Ectodermal cell (in vitro differentiated cells): Measurements from ENCODE around the gene TBX18.

Source experiments
- H3K27ac ChIP-seq: 2 replicates; pipeline ENCODE4 v1.7.0; 2013; ENCODE audit warnings: mild to moderate bottlenecking, low read depth, low read length; ENCODE audit not compliant: insufficient read depth, poor library complexity, severe bottlenecking
- H3K27me3 ChIP-seq: 2 replicates; pipeline ENCODE4 v1.7.0; 2013; ENCODE audit warnings: mild to moderate bottlenecking, low read length; ENCODE audit not compliant: insufficient read depth, control insufficient read depth, poor library complexity, severe bottlenecking
- H3K36me3 ChIP-seq: one replicate; pipeline ENCODE4 v1.7.0; 2013; ENCODE audit warnings: low read length; ENCODE audit not compliant: control insufficient read depth, insufficient read depth
- H3K4me1 ChIP-seq: one replicate; pipeline ENCODE4 v1.7.0; 2013; ENCODE audit warnings: low read length; ENCODE audit not compliant: control insufficient read depth, insufficient read depth
- H3K4me3 ChIP-seq: 2 replicates; pipeline ENCODE4 v1.7.0; 2013; ENCODE audit warnings: low read depth, low read length, control low read depth; ENCODE audit not compliant: insufficient read depth
- H3K9me3 ChIP-seq: 2 replicates; pipeline ENCODE4 v1.7.0; 2013; ENCODE audit warnings: mild to moderate bottlenecking, low read length, moderate library complexity; ENCODE audit not compliant: control insufficient read depth
- WGBS, 2 experiments: methylation state at CpG; one replicate each; pipeline ENCODE4 v1.1.7; 2013; ENCODE audit warnings: missing lambda C conversion rate in 2 of 2; 5-methylcytosine and 5-hydroxymethylcytosine counted together

TBX18 gene

GRCh38 chr6:84653027-84653551 is 111.3 kb downstream of the TBX18 start:
- no peaks in the 10 kb centered on the region for H3K27me3 ChIP-seq
- no peaks in the 10 kb centered on the region for H3K4me1 ChIP-seq
- H3K9me3 ChIP-seq, result no peaks in the 10 kb centered on the region
- WGBS, 2 experiments, result 85 to 97% methylated on average over 3 of the region's 3 CpGs
- H3K36me3 ChIP-seq, result no peaks in the 10 kb centered on the region
- H3K27ac ChIP-seq, result no peak overlapping the region
- no peak overlapping the region for H3K4me3 ChIP-seq

GRCh38 chr6:84652356-84653026 is 111.9 kb downstream of the TBX18 start:
- Histone ChIP-seq H3K9me3 (no peaks in the 10 kb centered on the region), H3K27ac (no peak overlapping the region)
- WGBS, 2 experiments, result 88 to 92% methylated on average over 3 of the region's 3 CpGs

GRCh38 chr6:84651583-84651982 is 112.8 kb downstream of the TBX18 start:
- no peaks in the 10 kb centered on the region for H3K9me3 ChIP-seq
- H3K27ac ChIP-seq, result no peak overlapping the region
- H3K4me3 ChIP-seq, result no peak overlapping the region
- H3K36me3 ChIP-seq, result no peaks in the 10 kb centered on the region
- H3K4me1 ChIP-seq, result no peaks in the 10 kb centered on the region
- 100% methylated on average over 1 of the region's 1 CpG; no CpG with 5 or more reads in 1 of the 2 experiments for WGBS, 2 experiments
- H3K27me3 ChIP-seq, result no peaks in the 10 kb centered on the region

More at GRCh38 chr6:84652356-84653026, 111.9 kb downstream of the TBX18 start:
- Histone ChIP-seq H3K27me3 (no peaks in the 10 kb centered on the region), H3K36me3 (no peaks in the 10 kb centered on the region), H3K4me3 (no peak overlapping the region), H3K4me1 (no peaks in the 10 kb centered on the region)

GRCh38 chr6:84648444-84648843 is 116.0 kb downstream of the TBX18 start:
- H3K4me1 ChIP-seq, result no peaks in the 10 kb centered on the region
- no peak overlapping the region for H3K4me3 ChIP-seq
- H3K9me3 ChIP-seq, result no peaks in the 10 kb centered on the region
- H3K27me3 ChIP-seq, result no peaks in the 10 kb centered on the region
- H3K36me3 ChIP-seq, result no peaks in the 10 kb centered on the region
- H3K27ac ChIP-seq, result no peak overlapping the region

GRCh38 chr6:84645563-84646266 is 118.7 kb downstream of the TBX18 start:
- no peaks in the 10 kb centered on the region for H3K36me3 ChIP-seq
- 89 to 92% methylated on average over 3 to 4 of the region's 4 CpGs for WGBS, 2 experiments
- H3K27me3 ChIP-seq, result no peaks in the 10 kb centered on the region
- H3K9me3 ChIP-seq, result no peaks in the 10 kb centered on the region
- H3K4me3 ChIP-seq, result no peak overlapping the region
- no peaks in the 10 kb centered on the region for H3K4me1 ChIP-seq
- H3K27ac ChIP-seq, result no peak overlapping the region

- no peak overlapping the region for H3K4me3 ChIP-seq
- no peak overlapping the region for H3K27ac ChIP-seq
These were observed 119.4 kb downstream of the TBX18 start for GRCh38 chr6:84645000-84645399.

GRCh38 chr6:84643778-84644177 is 120.6 kb downstream of the TBX18 start:
- Histone ChIP-seq H3K4me1 (no peaks in the 10 kb centered on the region), H3K27ac (no peak overlapping the region), H3K4me3 (no peak overlapping the region), H3K9me3 (no peaks in the 10 kb centered on the region), H3K27me3 (no peaks in the 10 kb centered on the region), H3K36me3 (no peaks in the 10 kb centered on the region)
- 90 to 94% methylated on average over 3 of the region's 3 CpGs for WGBS, 2 experiments

More at GRCh38 chr6:84645000-84645399, 119.4 kb downstream of the TBX18 start:
- no peaks in the 10 kb centered on the region for H3K27me3 ChIP-seq
- no peaks in the 10 kb centered on the region for H3K36me3 ChIP-seq
- no peaks in the 10 kb centered on the region for H3K9me3 ChIP-seq
- no peaks in the 10 kb centered on the region for H3K4me1 ChIP-seq

- WGBS, 2 experiments, result 86 to 92% methylated on average over 4 of the region's 4 CpGs
- Histone ChIP-seq H3K36me3 (no peaks in the 10 kb centered on the region), H3K27me3 (no peaks in the 10 kb centered on the region), H3K4me1 (no peaks in the 10 kb centered on the region), H3K9me3 (no peaks in the 10 kb centered on the region), H3K4me3 (no peak overlapping the region), H3K27ac (no peak overlapping the region)
These were observed 123.3 kb downstream of the TBX18 start for GRCh38 chr6:84641076-84641475.

GRCh38 chr6:84639396-84639795 is 125.0 kb downstream of the TBX18 start:
- Histone ChIP-seq H3K4me1 (no peaks in the 10 kb centered on the region), H3K36me3 (no peaks in the 10 kb centered on the region), H3K27ac (no peak overlapping the region), H3K27me3 (no peaks in the 10 kb centered on the region), H3K9me3 (no peaks in the 10 kb centered on the region), H3K4me3 (no peak overlapping the region)
- WGBS, 2 experiments, result 90 to 98% methylated on average over 3 of the region's 3 CpGs

GRCh38 chr6:84638286-84638685 is 126.1 kb downstream of the TBX18 start:
- no peaks in the 10 kb centered on the region for H3K27me3 ChIP-seq
- WGBS, 2 experiments, result 73 to 83% methylated on average over 2 of the region's 3 CpGs
- no peaks in the 10 kb centered on the region for H3K36me3 ChIP-seq
- no peaks in the 10 kb centered on the region for H3K4me1 ChIP-seq
- no peak overlapping the region for H3K27ac ChIP-seq
- no peaks in the 10 kb centered on the region for H3K9me3 ChIP-seq
- no peak overlapping the region for H3K4me3 ChIP-seq
